GM21737 (cell line): ENCODE data around the gene RPL36A.

ENCODE experiments used
- ATAC-seq: cut with Tn5 transposase; IDR thresholded peaks from one replicate; pipeline ENCODE4 v1.9.1; 2021; ENCODE audit warnings: mild to moderate bottlenecking, moderate library complexity; ENCODE audit not compliant: unreplicated experiment

RPL36A gene

GRCh38 chrX:101430457-101431078, 39.8 kb downstream of the RPL36A start:
- no peak for ATAC-seq

GRCh38 chrX:101442085-101442484, 51.3 kb downstream of the RPL36A start:
- ATAC-seq: no peak
